Measurements from ENCODE around the gene MCAM. TPM values are rescaled to one million over a fixed set of nuclear protein-coding genes. Genes with fewer than 3 reads are reported as not detected.

Gene MCAM
- total and polyA plus RNA-seq, 2 of the 8 experiments (the other 6 are each of a cell fraction or from before 2014, with no cell fraction given) = 22.4 to 32.2 TPM

GRCh38 chr11:119290894-119291497, 25.9 kb downstream of the MCAM start:
- Histone ChIP-seq H3K27me3 (replicated peaks in 1 of 4; ENCODE audit: control insufficient read depth in 3 of 4, extremely low read depth in 1 of 4, insufficient read depth in 3 of 4, low read length in 3 of 4) (no peaks in the 10 kb centered on the region), H3K56ac (replicated peaks; ENCODE audit: insufficient read length, low read depth, low read length) (no peak overlapping the region), H2BK12ac (ENCODE audit: low read depth, low read length) (no peak overlapping the region), H2BK5ac (ENCODE audit: low read depth, low read length) (no peak overlapping the region), H2AFZ (ENCODE audit: low read length) (no peak overlapping the region), H3K79me1 (ENCODE audit: low read depth, low read length) (no peaks in the 10 kb centered on the region; the same call in 1 of the 2 replicates), H3K79me2 (ENCODE audit: control insufficient read depth in 1 of 2, insufficient read depth in 2 of 2, low read length in 2 of 2) (no peaks in the 10 kb centered on the region), H3K23me2 (ENCODE audit: low read depth, low read length) (peaks cover 2% of the 10 kb centered on the region; the same call in 1 of the 2 replicates), H3K4me1 (replicated peaks in 1 of 4; ENCODE audit: control insufficient read depth in 3 of 4, insufficient read depth in 4 of 4, low read length in 3 of 4) (no peaks in the 10 kb centered on the region), H3K4me3 (ENCODE audit: extremely low read depth in 1 of 4, insufficient read depth in 2 of 4, low read depth in 3 of 4, low read length in 4 of 4) (no peak overlapping the region), H3K18ac (ENCODE audit: extremely low read depth, low read length) (no peak overlapping the region), H2AK5ac (ENCODE audit: low read depth, low read length) (no peak overlapping the region), H3K4ac (replicated peaks; ENCODE audit: insufficient read length, low read depth, low read length) (no peak overlapping the region), H4K91ac (replicated peaks; ENCODE audit: insufficient read length, low read length) (no peak overlapping the region), H4K8ac (ENCODE audit: extremely low read depth, insufficient read depth, low read length) (peak overlapping the region; percentile 4; the same call in 1 of the 2 replicates), H3K36me3 (ENCODE audit: control insufficient read depth in 2 of 4, insufficient read depth in 4 of 4, low read length in 3 of 4) (peaks cover 4 to 43% (median 23%) of the 10 kb centered on the region in 4 experiments), H2BK20ac (ENCODE audit: low read length) (no peak overlapping the region), H3K9me3 (ENCODE audit: insufficient read depth in 2 of 2, low read depth in 1 of 2, low read length in 1 of 2) (no peaks in the 10 kb centered on the region), H4K20me1 (replicated peaks in 1 of 2; ENCODE audit: control insufficient read depth in 1 of 2, insufficient read depth in 2 of 2, low read length in 2 of 2) (no peaks in the 10 kb centered on the region), H4K5ac (ENCODE audit: insufficient read length, low read depth, low read length) (no peak overlapping the region), H3K27ac (ENCODE audit: low read depth, low read length) (no peak overlapping the region), H3K4me2 (ENCODE audit: insufficient read depth in 1 of 2, low read depth in 2 of 2, low read length in 2 of 2) (no peak overlapping the region), H3K9ac (replicated peaks in 1 of 4; ENCODE audit: extremely low read depth in 1 of 4, low read depth in 3 of 4, low read length in 3 of 4) (no peak overlapping the region), H3K14ac (ENCODE audit: insufficient read length) (no peak overlapping the region), H2BK15ac (ENCODE audit: low read length) (no peak overlapping the region), H3K23ac (ENCODE audit: insufficient read length) (no peak overlapping the region), H2BK120ac (replicated peaks; ENCODE audit: low read depth, low read length) (no peak overlapping the region)
- no peak for TF ChIP-seq EP300 (IDR thresholded peaks at IDR 0.05; ENCODE audit: borderline replicate concordance in 1 of 2, low read depth in 2 of 2, low read length in 2 of 2)
- no peak for TF ChIP-seq TEAD4 (IDR thresholded peaks at IDR 0.05; ENCODE audit: low read depth, low read length)
- TF ChIP-seq NANOG (IDR thresholded peaks at IDR 0.05; ENCODE audit: insufficient read depth, low read depth, low read length, poor library complexity, severe bottlenecking) = no peak
- TF ChIP-seq KDM4A (IDR thresholded peaks at IDR 0.05; ENCODE audit: low read depth, low read length, severe bottlenecking) = no peak
- no peak for TF ChIP-seq CHD1 (IDR thresholded peaks at IDR 0.05; ENCODE audit: low read depth, low read length)
- TF ChIP-seq SUZ12 (IDR thresholded peaks at IDR 0.05; ENCODE audit: low read length) = no peak
- TF ChIP-seq NRF1 (IDR thresholded peaks at IDR 0.05; ENCODE audit: low read depth, low read length) = no peak
- no peak for TF ChIP-seq SP2 (IDR thresholded peaks at IDR 0.05; ENCODE audit: low read length)
- TF ChIP-seq ZNF274 (IDR thresholded peaks at IDR 0.05; ENCODE audit: borderline replicate concordance, extremely low read depth, low read length) = no peak
- no peak for TF ChIP-seq SIN3A (conservative IDR thresholded peaks at IDR 0.05 in 1 of 2, IDR thresholded peaks at IDR 0.05 in 1 of 2; ENCODE audit: low read depth in 1 of 2, low read length in 2 of 2)
- POLR2A ChIA-PET (ENCODE audit: partially characterized antibody) = interaction anchor here (0.7 to 1.8 kb wide), 2 partner anchors 16 to 87 kb away, joined by 3 to 4 read pairs; no protein-coding TSS in a partner anchor
- CTCF ChIA-PET (ENCODE audit: partially characterized antibody) = interaction anchor here (0.7 to 2.5 kb wide), 2 partner anchors 17 to 31 kb away, joined by 3 to 9 read pairs; no protein-coding TSS in a partner anchor
- no peak for DNase-seq (ENCODE audit: low read depth in 1 of 2, low spot score in 2 of 2)
- no peak for FAIRE-seq
- 96% methylated on average over 10 of the region's 10 CpGs; no CpG with 5 or more reads in 1 of the 2 experiments for WGBS, 2 experiments (ENCODE audit: extremely low coverage in 1 of 2, insufficient coverage in 1 of 2, insufficient read length in 1 of 2, insufficient replicate concordance in 2 of 2, low coverage in 1 of 2, low lambda C conversion rate in 2 of 2, missing lambda C conversion rate in 1 of 2)
